Pancreas (tissue), 10 donors: ENCODE measurements around the gene CFAP410. TPM values are rescaled to one million over a fixed set of nuclear protein-coding genes. Genes with fewer than 3 reads are reported as not detected.

Experiments used
- ATAC-seq, 4 donors: fragments of 200-7000 bp; cut with Tn5 transposase; one replicate each; pipeline versions ENCODE4 v1.8.0 to v1.9.1; 2020; ENCODE audit warnings: mild to moderate bottlenecking in 4 of 4, moderate library complexity in 4 of 4
- DNase-seq, 6 donors: peaks; one replicate each; pipeline ENCODE4 v3.0.0-alpha.2; 2020
- FAIRE-seq: peaks from 2 replicates; lab custom pipeline; 2012; peaks lifted over from hg19 to GRCh38; lab: Jason Lieb, UNC
- H3K27ac ChIP-seq, 4 donors: fragments of 200-600 bp; sonication (generic); 1 replicate in 3 of 4; 2 replicates in 1 of 4; pipeline versions ENCODE4 v1.5.0 to v1.8.0; 2020
- H3K27me3 ChIP-seq, 4 donors: fragments of 200-600 bp; one replicate each; pipeline ENCODE4 v1.8.0; 2021
- H3K36me3 ChIP-seq, 3 donors: fragments of 200-600 bp; sonication (generic) in 1 of 3; one replicate each; pipeline versions ENCODE4 v1.5.0 to v1.8.0; 2020 to 2021
- H3K4me1 ChIP-seq, 3 donors: fragments of 200-600 bp; one replicate each; pipeline ENCODE4 v1.8.0; 2021
- H3K4me3 ChIP-seq, 4 donors: fragments of 200-600 bp; sonication (generic) in 2 of 4; one replicate each; pipeline versions ENCODE4 v1.5.0 to v1.8.0; 2020 to 2021
- H3K9me3 ChIP-seq, 4 donors: fragments of 200-600 bp; one replicate each; pipeline ENCODE4 v1.8.0; 2021
- WGBS, 2 donors: extraction: QIAGEN DNeasy Blood & Tissue Kit; methylation state at CpG; one replicate each; pipeline ENCODE4 v1.1.7; 2013; 5-methylcytosine and 5-hydroxymethylcytosine counted together
- intact Hi-C, 3 donors: fragments of 100-400 bp; cut with DNase I; formaldehyde crosslinking; loops; one replicate each; pipeline versions ENCODE4 v1.11.1 to v1.14.2; 2022
- polyA plus RNA-seq, 2 donors: library from polyadenylated mRNA; stranded (reverse); fragments of 200-250 nt; gene quantifications; one replicate each; pipeline ENCODE4 v1.2.3, GENCODE V29; 2013
- total RNA-seq, 6 donors: library from RNA; stranded (reverse); fragmentation: NEBNext Ultra II Directional in 4 of 6; extraction: Animal tissue kit (Norgen Biotek cat#: 25700) in 4 of 6; gene quantifications; one replicate each; pipeline versions ENCODE4 v1.2.1 to v1.2.4, GENCODE V29; 2021 to 2023
- TF ChIP-seq, protein P1 (sequence below), 4 donors: fragments of 200-600 bp; sonication (generic) in 3 of 4; IDR thresholded peaks; one replicate each; pipeline versions ENCODE4 v1.5.0 to v1.8.0; 2021; ENCODE audit warnings: antibody characterized with exemption in 4 of 4
- donor health status: healthy with polysubstance abuse.
- donor health status: DM: no; HTN: no; CAD: no; lungs with moderate emphysema.
- donor health status: DM: no; HTN: no; CAD: no.
- donor health status: control.
- donor health status: control.
- donor health status: Bipolar disorder and iron deficiency.
- donor health status: DM: yes; HTN: yes; CAD: no.
- donor health status: DM: no; HTN: no; CAD: no.
- donor health status: DM: no; HTN: no; CAD: no.
- donor health status: DM: yes; HTN: yes; CAD: no.

CFAP410 gene
- total and polyA plus RNA-seq, 8 donors: 10.3 to 118 (median 16.3) TPM

DNA sequence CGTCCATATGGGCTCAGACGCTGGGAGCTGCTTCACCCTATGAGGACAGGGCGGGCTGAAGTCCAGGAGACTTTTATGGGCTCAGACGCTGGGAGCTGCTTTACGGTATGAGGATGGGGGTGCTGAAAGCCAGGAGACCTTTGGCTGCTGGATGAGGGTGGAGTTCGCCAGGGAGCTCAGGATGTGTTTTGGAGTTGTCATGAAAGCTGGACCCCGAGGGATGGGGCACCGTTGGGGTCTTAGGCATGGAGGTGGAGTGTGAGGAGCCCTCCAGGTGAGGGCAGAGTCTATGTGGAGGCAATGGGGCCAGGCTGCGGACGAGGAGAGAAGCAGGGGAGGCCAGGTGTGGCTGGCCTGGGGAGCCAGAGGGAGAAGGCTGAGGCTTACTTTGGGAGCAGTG, 41.7 kb upstream of the CFAP410 start:
- 58 to 69% methylated on average over 10 of the region's 10 CpGs for WGBS, 2 donors
- Histone ChIP-seq H3K4me3 (no peak overlapping the region), H3K27me3 (no peaks in the 10 kb centered on the region), H3K36me3 (no peaks in the 10 kb centered on the region), H3K4me1 (no peaks in the 10 kb centered on the region), H3K27ac (no peak overlapping the region), H3K9me3 (no peaks in the 10 kb centered on the region)
- TF ChIP-seq, protein P1, sequence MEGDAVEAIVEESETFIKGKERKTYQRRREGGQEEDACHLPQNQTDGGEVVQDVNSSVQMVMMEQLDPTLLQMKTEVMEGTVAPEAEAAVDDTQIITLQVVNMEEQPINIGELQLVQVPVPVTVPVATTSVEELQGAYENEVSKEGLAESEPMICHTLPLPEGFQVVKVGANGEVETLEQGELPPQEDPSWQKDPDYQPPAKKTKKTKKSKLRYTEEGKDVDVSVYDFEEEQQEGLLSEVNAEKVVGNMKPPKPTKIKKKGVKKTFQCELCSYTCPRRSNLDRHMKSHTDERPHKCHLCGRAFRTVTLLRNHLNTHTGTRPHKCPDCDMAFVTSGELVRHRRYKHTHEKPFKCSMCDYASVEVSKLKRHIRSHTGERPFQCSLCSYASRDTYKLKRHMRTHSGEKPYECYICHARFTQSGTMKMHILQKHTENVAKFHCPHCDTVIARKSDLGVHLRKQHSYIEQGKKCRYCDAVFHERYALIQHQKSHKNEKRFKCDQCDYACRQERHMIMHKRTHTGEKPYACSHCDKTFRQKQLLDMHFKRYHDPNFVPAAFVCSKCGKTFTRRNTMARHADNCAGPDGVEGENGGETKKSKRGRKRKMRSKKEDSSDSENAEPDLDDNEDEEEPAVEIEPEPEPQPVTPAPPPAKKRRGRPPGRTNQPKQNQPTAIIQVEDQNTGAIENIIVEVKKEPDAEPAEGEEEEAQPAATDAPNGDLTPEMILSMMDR (IDR thresholded peaks at IDR 0.05): no peak
- ATAC-seq (no peak), DNase-seq (no peak), FAIRE-seq (no peak)
- intact Hi-C loops: no loop called here

DNA sequence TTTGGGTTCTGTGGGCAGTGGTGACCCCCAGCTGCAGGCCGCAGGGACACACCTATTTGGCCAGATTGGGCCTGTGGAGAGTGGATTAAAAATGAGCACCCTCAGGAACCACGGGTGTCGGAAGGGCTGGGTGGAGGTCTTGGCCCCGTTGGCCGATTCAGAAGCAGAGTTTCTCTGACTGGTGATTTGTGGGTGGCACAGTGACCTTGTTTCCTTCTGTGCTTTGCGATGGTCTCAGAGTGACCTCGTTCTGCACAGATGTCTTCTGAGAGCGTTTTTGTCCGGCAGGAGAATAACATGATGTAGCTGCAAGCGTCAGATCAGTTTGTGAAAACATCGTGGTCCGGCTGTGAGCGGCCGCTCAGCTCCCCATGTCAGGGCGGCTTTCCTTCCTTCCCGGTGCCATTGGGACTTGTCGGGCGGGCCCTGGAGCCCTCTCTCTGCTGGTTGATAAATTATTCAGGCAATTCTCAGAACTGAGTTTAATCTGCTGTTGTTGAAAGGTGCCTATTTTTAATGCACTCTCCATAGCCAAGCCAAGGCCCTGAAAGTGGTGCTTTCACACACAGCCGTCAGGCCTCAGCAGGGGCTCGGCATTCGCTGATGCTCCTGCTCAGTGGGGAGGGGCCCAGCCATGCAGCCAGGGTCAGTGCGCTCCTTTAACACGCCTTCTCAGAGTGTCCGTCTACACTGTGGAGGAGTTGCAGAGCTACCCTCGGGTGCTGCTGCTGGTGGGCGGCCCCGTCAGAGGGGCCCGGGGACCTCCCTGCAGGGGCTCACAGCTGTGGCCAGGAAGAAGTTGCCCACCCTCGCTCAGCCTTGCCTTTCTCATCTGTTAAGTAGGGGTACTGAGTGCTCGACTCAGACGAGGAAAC, 41.0 kb upstream of the CFAP410 start:
- ATAC-seq (no peak), DNase-seq (no peak), FAIRE-seq (no peak)
- Histone ChIP-seq H3K9me3 (no peaks in the 10 kb centered on the region), H3K27me3 (peaks cover 0 to 3% (median 0%) of the 10 kb centered on the region in 4 donors), H3K4me1 (no peaks in the 10 kb centered on the region), H3K4me3 (no peak overlapping the region), H3K36me3 (no peaks in the 10 kb centered on the region), H3K27ac (no peak overlapping the region)
- intact Hi-C loops: no loop called here
- TF ChIP-seq, protein P1 (IDR thresholded peaks at IDR 0.05): no peak
- WGBS, 2 donors: 49 to 56% methylated on average over 31 of the region's 31 CpGs

DNA sequence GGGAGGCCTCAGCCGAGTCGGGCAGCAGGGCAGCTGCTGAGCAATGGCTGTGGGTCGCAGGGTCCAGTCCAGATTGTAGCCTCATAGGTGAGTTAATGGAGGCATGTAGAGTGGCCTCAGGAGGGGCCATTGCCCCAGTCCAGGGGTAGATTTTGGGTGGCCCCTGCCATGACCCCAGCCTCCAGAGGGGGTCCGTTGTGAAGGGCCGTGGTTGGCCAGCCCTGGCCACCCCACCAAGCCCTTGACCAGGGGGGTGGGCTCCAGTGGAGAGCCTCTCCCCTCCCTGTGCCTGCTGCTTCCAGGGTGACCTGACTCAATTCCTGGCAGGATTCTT, 40.3 kb upstream of the CFAP410 start:
- H3K4me3 ChIP-seq: no peak overlapping the region
- no peaks in the 10 kb centered on the region for H3K36me3 ChIP-seq
- TF ChIP-seq, protein P1 (IDR thresholded peaks at IDR 0.05): no peak
- no peaks in the 10 kb centered on the region for H3K9me3 ChIP-seq
- H3K27ac ChIP-seq: no peak overlapping the region
- no peaks in the 10 kb centered on the region for H3K4me1 ChIP-seq
- no peak for FAIRE-seq
- no peak for DNase-seq
- 48 to 49% methylated on average over 5 of the region's 5 CpGs for WGBS, 2 donors
- intact Hi-C loops: no loop called here
- H3K27me3 ChIP-seq: peaks cover 0 to 7% (median 0%) of the 10 kb centered on the region in 4 donors
- ATAC-seq: no peak

DNA sequence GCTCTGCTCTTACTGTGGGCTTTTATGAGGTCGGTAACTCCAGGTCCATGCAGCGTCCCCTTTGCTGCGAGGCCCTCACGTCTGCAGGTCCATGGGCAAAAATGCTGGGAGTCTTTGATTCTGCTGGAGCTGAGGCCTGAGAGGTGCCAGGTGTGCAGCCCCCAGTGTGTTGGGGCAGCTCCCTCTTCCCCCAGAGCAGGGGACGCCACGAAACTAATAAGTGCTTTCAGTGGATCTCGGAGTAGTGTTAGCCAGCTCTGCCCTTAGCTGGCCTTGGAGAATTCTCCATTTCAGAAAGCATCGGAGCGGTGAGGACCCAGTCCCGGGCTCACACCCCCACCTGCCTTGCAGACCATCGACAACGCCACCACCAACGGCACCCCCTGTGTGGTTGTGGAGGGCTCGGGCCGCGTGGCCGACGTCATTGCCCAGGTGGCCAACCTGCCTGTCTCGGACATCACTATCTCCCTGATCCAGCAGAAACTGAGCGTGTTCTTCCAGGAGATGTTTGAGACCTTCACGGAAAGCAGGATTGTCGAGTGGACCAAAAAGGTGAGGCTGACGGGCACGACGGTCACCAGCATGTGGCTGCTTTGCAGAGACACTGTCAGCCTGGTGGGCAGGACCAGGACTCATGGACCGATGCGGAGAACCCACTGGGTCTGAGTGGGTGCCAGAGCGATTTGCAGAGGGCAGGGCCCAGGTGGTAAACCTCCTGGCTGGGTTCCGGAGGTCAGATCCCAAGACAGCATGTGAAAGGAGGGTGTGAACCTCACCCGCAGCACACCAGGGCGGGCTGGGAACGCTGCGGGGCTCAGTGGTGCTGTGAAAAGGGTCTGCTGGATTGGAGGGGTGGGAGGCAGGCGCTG, 39.7 kb upstream of the CFAP410 start:
- Histone ChIP-seq H3K9me3 (no peaks in the 10 kb centered on the region), H3K4me1 (no peaks in the 10 kb centered on the region), H3K4me3 (no peak overlapping the region), H3K27me3 (peaks cover 0 to 10% (median 0%) of the 10 kb centered on the region in 4 donors), H3K27ac (no peak overlapping the region), H3K36me3 (no peaks in the 10 kb centered on the region)
- TF ChIP-seq, protein P1 (IDR thresholded peaks at IDR 0.05): no peak
- ATAC-seq: no peak
- no peak for FAIRE-seq
- WGBS, 2 donors: 67 to 78% methylated on average over 34 of the region's 34 CpGs
- DNase-seq: no peak
- intact Hi-C loops: no loop called here
